Measurements from ENCODE around the gene CADM4.

DNA sequence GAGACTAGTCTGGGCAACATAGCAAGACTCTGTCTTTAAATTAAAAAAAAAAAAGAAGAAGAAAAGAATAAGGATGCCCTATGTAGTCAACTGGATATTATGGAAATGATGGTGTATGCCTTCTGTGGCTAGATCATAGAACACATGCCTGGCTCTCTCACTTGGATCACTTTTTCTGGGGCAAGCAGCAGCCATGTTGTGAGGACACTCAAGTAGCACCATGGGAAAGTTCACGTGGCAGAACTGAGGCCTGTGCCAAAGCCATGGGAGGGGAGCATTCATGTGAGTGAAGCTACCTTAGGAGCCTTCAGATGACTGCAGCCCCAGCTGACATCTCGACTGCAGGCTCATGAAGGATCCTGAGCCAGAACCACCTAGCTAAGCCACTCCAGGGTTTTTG lies 18.4 kb upstream of the CADM4 start:
- TF ChIP-seq, protein P1, sequence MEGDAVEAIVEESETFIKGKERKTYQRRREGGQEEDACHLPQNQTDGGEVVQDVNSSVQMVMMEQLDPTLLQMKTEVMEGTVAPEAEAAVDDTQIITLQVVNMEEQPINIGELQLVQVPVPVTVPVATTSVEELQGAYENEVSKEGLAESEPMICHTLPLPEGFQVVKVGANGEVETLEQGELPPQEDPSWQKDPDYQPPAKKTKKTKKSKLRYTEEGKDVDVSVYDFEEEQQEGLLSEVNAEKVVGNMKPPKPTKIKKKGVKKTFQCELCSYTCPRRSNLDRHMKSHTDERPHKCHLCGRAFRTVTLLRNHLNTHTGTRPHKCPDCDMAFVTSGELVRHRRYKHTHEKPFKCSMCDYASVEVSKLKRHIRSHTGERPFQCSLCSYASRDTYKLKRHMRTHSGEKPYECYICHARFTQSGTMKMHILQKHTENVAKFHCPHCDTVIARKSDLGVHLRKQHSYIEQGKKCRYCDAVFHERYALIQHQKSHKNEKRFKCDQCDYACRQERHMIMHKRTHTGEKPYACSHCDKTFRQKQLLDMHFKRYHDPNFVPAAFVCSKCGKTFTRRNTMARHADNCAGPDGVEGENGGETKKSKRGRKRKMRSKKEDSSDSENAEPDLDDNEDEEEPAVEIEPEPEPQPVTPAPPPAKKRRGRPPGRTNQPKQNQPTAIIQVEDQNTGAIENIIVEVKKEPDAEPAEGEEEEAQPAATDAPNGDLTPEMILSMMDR (IDR thresholded peaks at IDR 0.05 in 2 of 3, conservative IDR thresholded peaks at IDR 0.05 in 1 of 3; ENCODE audit: borderline replicate concordance in 1 of 3, insufficient read depth in 1 of 3, low read depth in 2 of 3, low read length in 2 of 3), result no peak
- TF ChIP-seq POLR2AphosphoS5 (IDR thresholded peaks at IDR 0.05; ENCODE audit: low read depth, low read length), result no peak
- TF ChIP-seq RAD21 (IDR thresholded peaks at IDR 0.05; ENCODE audit: low read depth), result no peak
- TF ChIP-seq EGR1 (IDR thresholded peaks at IDR 0.05; ENCODE audit: low read depth), result no peak
- TF ChIP-seq, protein P2, sequence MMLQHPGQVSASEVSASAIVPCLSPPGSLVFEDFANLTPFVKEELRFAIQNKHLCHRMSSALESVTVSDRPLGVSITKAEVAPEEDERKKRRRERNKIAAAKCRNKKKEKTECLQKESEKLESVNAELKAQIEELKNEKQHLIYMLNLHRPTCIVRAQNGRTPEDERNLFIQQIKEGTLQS (IDR thresholded peaks at IDR 0.05), result no peak
- no peak for TF ChIP-seq SIN3A (IDR thresholded peaks at IDR 0.05; ENCODE audit: low read depth)
- no peak for TF ChIP-seq JUND (IDR thresholded peaks at IDR 0.05)
